ENCODE results near the gene AOX1. TPM values are rescaled to one million over a fixed set of nuclear protein-coding genes. Genes with fewer than 3 reads are reported as not detected.

The AOX1 gene
- total RNA-seq, 1 donor from 2014 or later = 35.1 TPM

GRCh38 chr2:200655918-200656580 lies 70.2 kb downstream of the AOX1 start:
- DNase-seq (ENCODE audit: low spot score) = no peak
- intact Hi-C loops (cut with DNase I) = no loop called here
- no peak for ATAC-seq

DNA sequence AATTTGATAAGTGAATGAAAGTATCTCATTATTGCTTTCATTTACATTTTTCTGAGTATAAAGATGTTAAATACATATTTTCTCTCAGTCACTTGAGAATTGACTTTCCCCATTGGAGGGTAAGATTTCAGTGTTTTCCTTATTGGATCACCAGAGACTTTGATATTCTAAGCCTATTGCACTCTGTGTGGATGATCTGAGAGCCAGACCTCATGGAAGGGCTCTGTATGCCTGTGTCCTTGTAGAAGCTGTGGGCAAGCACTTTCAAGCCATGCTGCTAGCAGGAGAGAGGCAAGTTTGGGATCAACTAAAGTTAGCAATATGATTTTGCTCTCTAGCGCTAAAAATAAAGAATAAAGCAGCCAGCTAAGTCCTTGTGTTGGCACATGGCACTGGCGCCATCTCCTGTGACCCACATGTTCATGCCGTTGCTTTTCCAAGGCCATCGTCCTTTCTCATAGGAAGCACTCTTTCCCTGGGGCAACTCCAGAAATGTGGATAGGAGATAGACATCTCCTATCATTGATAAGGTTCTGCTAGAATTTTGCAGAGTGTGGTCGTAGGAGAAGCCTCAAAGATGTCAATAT lies 72.6 kb downstream of the AOX1 start:
- DNase-seq (ENCODE audit: low spot score) (no peak), ATAC-seq (no peak)
- intact Hi-C loops (cut with DNase I) = no loop called here

DNA sequence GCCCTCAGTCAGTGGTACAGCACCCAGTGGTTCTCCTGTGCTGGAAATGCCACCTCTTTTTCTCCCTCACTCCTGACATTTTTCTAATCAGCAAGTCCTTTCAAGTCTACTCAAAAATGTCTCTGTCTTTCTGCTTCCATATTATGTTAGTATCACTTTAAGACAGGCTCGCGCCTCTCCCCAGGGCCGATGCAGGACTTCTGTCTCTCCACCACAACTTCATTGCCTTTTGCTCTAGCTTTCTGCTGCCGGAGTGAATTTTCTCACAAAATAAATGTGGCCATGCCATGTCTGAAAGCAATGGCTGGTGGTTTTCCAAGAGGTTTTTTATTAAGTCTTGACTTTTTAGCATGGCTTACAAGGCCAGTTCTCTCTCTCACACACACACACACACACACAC lies 73.6 kb downstream of the AOX1 start:
- intact Hi-C loops (cut with DNase I) = no loop called here
- ATAC-seq = no peak
- DNase-seq (ENCODE audit: low spot score) = no peak

GRCh38 chr2:200661477-200661876 lies 75.7 kb downstream of the AOX1 start:
- no peak for ATAC-seq
- DNase-seq (ENCODE audit: low spot score) = no peak
- intact Hi-C loops (cut with DNase I) = no loop called here

DNA sequence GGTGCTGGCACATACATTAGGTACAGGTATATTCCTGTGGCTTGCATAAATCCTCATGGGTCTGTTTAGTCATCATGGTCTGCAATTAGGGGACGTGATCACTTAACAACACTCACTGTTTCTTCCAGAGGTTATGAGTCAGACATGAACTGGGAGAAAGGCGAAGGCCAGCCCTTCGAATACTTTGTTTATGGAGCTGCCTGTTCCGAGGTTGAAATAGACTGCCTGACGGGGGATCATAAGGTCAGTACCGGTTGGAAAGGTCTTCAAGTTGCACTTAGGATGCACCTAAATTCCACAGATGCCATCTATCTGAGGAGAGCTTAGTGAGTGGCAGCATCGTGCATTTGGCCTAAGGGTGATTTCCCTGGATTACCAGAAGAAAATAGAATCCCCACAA lies 76.9 kb downstream of the AOX1 start:
- intact Hi-C loops (cut with DNase I) = no loop called here
- no peak for ATAC-seq
- DNase-seq (ENCODE audit: low spot score) = no peak

DNA sequence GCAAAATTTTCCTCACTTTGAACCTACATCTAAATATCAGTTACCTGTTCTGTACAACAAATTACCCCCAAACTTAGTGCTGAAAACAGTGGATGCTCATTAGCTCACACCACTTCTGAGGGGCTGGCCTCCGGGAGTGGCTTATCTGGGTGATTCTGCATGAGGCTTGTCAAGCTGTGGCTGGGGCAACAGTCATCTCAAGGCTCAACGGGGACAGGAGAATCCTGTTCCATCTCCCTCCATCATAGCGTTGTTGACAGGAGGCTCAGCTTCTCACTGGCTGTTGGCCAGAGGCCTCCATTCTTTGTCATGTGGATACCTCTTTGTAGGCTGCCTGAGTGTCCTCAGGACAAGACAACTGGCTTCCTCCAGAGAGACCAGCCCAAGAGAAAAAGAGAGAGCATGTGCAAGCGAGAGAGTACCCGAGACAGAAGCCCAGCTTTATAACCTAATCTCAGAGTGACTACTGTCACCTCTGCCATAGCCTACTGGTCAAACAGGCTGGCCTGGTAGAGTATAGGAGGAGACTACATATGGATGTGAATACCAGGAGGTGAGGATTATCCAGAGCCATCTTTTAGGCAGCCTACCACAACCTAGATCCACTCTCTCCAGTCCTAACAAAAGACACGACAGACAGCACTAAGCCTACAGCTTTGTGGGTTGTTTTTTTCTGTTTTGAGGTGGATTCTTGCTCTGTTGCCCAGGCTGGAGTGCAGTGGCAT lies 79.1 kb downstream of the AOX1 start:
- ATAC-seq = no peak
- intact Hi-C loops (cut with DNase I) = no loop called here
- no peak for DNase-seq (ENCODE audit: low spot score)

DNA sequence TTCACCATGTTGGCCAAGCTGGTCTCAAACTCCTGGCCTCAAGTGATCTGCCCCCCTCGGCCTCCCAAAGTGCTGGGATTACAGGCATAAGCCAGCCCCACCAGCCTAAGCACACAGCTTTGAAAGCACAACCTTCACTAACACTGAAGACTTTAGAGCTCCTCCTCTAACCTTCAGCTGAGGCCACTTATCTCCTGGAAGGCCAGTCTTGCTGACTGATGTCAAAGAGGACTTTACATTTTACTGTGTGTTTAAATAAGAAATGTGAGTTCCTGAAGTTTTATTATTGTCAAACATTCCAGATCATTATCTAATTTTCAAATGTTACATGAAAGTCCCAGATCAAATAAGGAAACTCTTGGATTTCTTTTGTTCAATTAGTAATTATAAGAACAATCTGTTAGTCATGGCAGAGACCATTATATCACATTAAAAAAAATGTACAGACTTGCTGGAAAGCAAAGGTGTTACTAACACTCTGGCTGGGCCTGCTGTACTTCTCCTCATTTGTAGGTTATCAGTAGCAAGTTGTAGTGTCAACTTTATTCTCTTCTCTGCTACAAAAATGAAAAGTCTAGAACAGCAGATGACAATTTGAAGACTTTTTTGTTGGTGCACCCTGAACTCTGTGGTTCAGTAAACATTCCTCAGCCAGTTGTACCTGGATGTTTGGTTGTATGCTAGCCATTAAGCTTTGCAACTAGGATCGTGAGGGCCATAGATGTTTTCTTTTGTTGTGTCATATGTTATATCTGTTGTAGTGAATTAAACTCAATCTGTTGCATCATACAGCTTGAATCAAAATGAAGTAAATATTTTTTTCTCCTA lies 80.0 kb downstream of the AOX1 start:
- no peak for ATAC-seq
- DNase-seq (ENCODE audit: low spot score) = no peak
- intact Hi-C loops (cut with DNase I) = no loop called here

DNA sequence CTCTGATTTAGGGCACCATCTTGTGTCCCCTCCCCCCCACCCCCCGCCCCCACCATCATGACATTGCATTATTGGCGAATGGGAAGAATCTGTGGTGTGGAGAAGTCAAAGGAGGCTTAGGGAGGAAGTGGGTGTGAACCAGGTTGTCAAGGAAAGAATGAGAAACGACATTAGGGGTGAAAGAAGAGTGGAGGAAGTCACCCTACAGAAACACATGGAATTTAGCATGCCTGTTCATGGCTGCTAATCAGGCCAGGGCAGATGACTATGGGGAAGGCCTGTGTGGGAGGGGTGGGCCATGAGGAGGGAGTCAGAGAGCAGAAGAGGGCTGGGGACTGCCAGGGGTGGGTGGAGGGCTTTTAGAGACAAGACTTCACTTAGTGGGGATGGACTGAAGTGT lies 81.6 kb downstream of the AOX1 start:
- DNase-seq (ENCODE audit: low spot score) = no peak
- no peak for ATAC-seq
- intact Hi-C loops (cut with DNase I) = no loop called here

GRCh38 chr2:200668478-200668877 lies 82.7 kb downstream of the AOX1 start:
- intact Hi-C loops (cut with DNase I) = no loop called here
- ATAC-seq (no peak), DNase-seq (ENCODE audit: low spot score) (no peak)

DNA sequence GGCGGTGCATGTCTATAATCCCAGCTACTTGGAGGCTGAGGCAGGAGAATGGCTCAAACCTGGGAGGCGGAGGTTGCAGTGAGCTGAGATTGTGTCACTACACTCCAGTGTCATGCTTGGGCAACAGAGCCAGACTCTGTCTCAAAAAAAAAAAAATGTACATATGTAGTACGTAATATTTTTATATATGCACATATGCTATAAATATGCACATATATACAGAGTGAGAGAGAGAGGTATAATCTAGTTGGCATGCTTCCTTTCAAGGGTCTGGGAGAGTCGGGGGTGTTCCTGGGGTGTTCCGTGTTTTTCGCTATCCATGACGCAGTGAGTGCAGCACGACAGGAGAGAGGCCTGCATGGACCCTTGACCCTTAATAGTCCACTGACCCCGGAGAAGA lies 83.5 kb downstream of the AOX1 start:
- intact Hi-C loops (cut with DNase I) = no loop called here
- DNase-seq (ENCODE audit: low spot score) (no peak), ATAC-seq (no peak)

GRCh38 chr2:200670313-200670712 lies 84.5 kb downstream of the AOX1 start:
- no peak for ATAC-seq
- no peak for DNase-seq (ENCODE audit: low spot score)
- intact Hi-C loops (cut with DNase I) = no loop called here

DNA sequence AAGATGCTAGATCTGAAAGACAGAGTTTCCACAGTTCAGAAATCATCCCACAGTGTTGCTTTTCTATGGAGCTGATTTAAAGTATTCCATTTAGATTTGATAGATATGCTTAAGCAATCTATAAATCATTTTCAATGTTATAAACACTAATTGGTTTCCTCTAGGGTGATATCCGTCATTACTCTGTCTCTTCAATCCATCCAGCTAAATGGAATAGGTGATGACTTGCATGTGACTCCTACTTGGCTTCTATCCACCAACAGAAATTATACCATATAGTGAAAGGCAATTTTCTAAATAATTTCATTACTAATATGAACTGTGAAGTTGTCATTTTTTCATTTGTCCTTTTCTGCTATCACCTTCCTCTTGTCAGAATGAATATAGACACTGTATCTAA lies 84.9 kb downstream of the AOX1 start:
- no peak for ATAC-seq
- intact Hi-C loops (cut with DNase I) = no loop called here
- no peak for DNase-seq (ENCODE audit: low spot score)

GRCh38 chr2:200673191-200673590 lies 87.4 kb downstream of the AOX1 start:
- ATAC-seq = no peak
- intact Hi-C loops (cut with DNase I) = no loop called here
- DNase-seq (ENCODE audit: low spot score) = no peak

GRCh38 chr2:200674837-200675236 lies 89.0 kb downstream of the AOX1 start:
- intact Hi-C loops (cut with DNase I) = no loop called here
- DNase-seq (ENCODE audit: low spot score) (no peak), ATAC-seq (no peak)

GRCh38 chr2:200677171-200677570 lies 91.4 kb downstream of the AOX1 start:
- ATAC-seq = no peak
- no peak for DNase-seq (ENCODE audit: low spot score)
- intact Hi-C loops (cut with DNase I) = no loop called here

GRCh38 chr2:200677721-200678532 lies 92.1 kb downstream of the AOX1 start:
- intact Hi-C loops (cut with DNase I) = no loop called here
- DNase-seq (ENCODE audit: low spot score) (no peak), ATAC-seq (peak; percentile 85)

- DNase-seq (ENCODE audit: low spot score) (no peak), ATAC-seq (no peak)
- intact Hi-C loops (cut with DNase I) = no loop called here
These were observed 93.3 kb downstream of the AOX1 start for GRCh38 chr2:200679127-200679526.

DNA sequence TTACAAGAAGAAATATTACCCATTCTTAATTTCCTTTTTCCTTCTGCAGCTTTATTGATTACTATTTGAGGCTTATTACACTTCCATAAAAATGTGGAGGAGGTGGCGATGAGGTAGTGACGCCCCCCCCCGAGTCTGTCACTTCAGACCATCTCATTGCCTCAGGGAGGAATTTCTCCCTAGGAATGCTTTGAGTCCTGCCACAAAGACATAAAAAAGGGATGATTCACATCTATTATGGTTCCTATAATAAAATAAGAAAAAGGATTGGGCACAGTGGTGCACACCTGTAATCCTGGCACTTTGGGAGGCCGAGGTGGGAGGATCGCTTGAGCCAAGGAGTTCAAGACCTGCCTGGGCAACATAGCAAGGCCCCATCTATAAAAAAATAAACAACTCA lies 93.7 kb downstream of the AOX1 start:
- intact Hi-C loops (cut with DNase I) = no loop called here
- DNase-seq (ENCODE audit: low spot score) (no peak), ATAC-seq (no peak)

- DNase-seq (ENCODE audit: low spot score) (no peak), ATAC-seq (peak; percentile 56)
- intact Hi-C loops (cut with DNase I) = no loop called here
These were observed 95.9 kb downstream of the AOX1 start for GRCh38 chr2:200681697-200682096.
